Inferior parietal cortex (tissue), 1 donor: ENCODE measurements around the gene SLC22A2.
"Not testable (repeated sequence)": the region's sequence is repeated elsewhere in the genome, so short reads cannot be mapped to it uniquely, and the experiment has no call there.

Experiments used
- DNase-seq: peaks from one replicate; pipeline ENCODE4 v3.0.0-alpha.2; 2016; ENCODE audit errors: extremely low spot score

SLC22A2 gene

DNA sequence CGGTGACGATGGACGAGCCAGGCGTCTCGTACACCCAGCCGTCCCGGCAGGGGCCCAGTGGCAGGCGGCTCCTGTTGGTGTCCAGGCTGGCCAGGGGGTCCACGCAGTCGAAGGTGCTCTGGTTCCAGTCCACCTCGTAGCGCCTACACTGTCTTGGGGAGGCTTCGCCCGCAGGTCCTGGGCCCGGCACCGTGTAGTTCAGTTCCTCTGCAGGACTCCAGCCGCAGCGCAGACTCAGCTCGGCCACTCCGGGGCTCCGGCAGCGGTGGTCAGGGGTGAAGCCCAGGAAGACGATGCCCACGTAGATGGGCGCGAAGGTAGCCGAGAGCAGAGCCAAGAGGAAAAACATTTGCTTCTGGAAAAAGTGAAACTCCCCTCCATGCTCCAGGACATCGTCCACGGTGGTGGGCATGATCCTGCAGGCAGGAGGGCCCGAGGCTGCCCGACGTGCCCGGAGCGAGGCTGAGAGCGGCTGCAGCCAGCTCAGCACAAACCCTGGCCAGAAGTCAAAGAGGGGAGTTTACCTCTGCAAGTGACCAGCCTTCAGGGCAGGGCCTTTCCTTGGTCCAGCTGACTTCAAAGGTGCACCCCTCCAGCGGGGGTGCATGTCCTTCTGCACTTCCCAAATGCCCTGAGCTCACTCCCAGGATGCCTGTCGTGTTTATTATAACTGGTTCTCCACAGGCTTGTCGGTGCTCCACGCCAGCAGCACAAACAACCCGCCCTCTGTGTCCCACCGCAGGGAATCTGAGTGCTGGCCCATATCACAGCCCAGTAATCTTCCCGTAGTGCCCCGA is at the start of gene SLC22A2:
SLC22A2 (minus strand) TSS at position 476 of the 797 bp plus-strand sequence; CDS start at position 412, 64 bp downstream.
- no peak for DNase-seq

- DNase-seq = peak; percentile 18
Measured at GRCh38 chr6:160305926-160306713, 47.5 kb upstream of the SLC22A2 start.

GRCh38 chr6:160303806-160304205 is 45.2 kb upstream of the SLC22A2 start:
- DNase-seq = no peak

GRCh38 chr6:160302431-160303082 is 43.9 kb upstream of the SLC22A2 start:
- DNase-seq = not testable (repeated sequence)

DNA sequence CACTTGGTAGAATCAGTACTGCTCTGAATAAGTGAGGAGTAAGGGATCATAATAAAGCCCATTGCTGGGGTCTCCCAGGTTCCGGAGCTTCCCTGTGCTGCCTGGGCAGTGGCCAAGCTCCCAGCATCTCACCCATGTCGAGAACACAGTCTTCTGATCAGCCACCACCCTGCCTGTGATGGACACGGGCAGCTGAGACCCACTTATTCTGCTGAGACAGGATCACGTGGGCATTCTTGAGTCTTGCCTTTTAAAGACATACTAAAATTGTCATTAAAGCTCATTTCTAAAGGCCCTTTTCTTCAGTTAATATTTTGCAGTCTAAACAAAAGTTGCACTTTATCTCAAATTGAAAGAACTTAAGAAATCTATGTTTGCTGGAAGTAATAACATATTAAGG is 42.7 kb upstream of the SLC22A2 start:
- no peak for DNase-seq

DNA sequence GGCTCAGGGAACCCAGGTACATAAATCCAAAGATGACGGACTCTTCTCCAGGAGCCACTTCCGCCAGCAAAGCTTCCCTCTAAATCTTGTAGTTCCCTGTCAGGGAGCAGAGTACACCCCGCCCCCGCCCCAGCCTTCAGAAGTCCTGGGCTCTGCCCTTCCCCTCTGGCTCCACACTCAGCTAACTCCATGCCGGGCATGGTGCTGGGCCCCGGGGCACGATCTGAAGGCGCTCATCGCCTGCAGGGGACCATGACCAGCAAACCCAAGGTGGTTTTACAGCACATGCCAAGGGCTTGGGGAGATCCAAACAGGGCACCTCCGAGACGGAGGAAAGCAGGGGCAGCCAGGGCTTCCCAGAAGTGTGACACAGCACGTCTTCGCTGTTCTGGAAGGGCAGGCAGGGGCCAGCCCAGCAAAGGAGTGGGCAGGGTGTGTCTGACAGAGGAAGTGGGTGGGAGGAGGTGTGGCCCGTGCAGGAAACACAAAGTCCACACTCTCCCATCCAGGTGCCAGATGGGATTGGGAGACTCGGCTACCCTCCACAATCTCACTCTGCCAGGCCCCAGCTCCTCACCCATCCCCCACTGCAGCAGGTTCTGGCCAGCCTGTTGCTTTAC is 41.6 kb upstream of the SLC22A2 start:
- DNase-seq = no peak

DNA sequence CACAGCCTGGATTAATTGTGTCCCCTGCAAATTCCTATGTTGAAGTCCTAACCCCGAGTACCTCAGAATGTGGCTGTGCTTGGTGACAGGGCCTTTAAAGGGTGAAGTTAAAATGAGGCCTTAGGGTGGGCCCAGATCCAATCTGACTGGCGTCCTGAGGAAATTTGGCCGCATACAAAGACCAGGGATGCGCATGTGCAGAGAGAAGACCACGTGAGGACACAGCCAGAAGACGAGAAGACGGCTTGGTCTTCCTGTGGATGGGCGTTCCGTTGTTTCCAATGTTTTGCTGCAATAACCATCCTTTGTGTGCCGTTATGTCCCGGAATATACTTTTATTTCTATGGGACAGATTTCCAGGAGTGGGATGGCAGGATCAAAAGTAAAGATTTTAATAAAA is 40.9 kb upstream of the SLC22A2 start:
- no peak for DNase-seq

DNA sequence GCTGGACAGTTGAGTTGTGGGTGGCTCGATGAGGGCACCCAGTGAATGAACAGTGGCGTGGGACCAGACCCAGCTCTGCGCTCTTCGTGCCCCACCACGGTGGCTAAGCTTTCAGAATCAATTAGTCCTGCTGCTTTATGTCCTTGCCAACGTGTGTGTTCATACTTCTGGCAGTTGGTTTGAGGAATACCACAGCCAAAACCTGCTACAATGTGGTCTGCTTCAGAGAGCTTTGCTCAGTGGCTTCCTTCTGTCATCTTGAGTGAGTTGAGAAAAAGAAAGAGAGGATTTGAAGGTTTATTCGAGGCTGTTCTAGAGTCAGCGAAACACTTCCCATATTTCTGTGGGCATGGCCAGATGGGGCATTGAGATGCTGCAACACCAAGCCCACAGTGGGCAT is 39.5 kb upstream of the SLC22A2 start:
- DNase-seq = no peak

- DNase-seq = no peak
Measured at GRCh38 chr6:160297310-160297709, 38.7 kb upstream of the SLC22A2 start.

DNA sequence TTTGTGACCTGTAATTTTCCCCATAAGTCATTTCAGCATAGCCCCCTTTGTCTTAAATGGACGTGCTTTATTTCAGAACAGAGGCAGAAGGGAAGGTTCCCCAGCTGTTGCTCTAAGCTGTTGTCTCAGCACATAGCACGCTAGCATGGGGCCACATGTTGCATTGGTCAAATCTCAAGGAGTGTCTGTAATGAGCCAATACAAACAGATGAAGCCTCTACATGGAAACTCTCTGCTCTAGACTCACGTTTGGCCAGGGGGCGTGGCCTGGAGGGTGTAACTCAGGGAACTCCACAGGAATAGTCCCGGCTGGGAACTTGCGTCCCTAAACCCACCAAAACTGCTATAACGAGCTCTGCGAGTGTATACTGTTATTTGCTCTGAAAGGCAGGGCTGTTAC is 35.2 kb upstream of the SLC22A2 start:
- no peak for DNase-seq

DNA sequence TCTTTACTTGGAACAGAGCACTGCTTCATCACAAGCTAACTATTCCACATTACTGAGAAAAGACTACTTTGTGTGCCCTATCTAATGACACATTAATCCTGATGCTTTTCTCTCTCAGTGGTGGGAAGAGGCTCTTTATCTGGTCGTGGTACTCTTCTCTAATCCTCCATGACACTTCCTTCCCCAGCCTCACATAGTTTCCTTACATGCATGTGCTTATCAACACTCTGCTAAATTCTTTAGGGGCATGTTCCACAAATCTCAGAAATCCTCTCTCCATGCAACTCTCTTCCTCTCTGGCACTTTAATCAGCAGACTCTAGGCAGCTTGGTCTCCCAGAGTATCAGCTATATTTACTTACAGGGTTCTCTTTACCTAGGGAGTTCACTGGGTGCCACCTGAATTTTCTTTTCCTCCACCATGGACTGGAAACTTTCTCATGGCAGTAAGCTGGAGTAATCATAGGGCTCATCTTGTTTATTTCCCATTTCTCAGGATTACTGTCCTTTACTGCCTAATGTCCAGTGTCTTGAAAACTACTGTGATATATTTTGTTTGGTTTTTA is 27.0 kb upstream of the SLC22A2 start:
- DNase-seq = no peak

DNA sequence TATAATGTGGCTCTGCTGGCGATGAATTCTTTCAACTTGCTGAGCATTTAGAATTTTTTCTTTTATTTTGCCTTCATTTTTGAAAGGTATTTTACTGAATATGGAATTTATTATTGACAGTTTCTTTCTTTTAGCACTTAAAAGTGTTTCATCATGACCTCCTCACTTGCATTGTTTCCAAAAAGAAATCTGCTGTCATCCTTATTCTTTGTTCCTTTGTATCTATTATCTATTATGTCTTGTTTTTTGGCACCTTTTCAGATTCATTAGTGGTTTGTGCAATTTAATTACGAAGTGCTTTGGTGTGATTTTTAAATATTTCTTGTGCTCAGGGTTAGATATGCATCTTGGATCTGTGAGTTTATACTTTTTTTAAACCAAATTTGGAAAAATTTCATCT is 26.0 kb upstream of the SLC22A2 start:
- DNase-seq = no peak

DNA sequence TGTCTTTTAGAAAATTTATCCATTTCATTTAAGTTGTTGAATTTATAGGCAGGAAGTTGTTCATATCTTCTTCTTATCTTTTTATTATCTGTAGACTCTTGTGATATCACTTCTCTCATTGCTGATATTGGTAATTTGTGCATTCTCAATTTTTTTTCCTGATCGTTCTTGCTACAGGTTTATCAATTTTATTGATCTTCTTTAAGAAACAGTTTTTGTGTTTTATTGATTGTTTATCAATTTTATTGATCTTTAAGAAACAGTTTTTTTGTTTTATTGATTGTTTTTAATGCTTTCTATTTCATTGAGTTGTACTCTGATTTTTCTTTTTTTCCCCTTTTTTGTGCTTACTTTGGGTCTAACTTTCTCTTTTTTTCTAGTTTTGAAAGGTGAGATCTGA is 23.8 kb upstream of the SLC22A2 start:
- no peak for DNase-seq

GRCh38 chr6:160279850-160280249 is 21.2 kb upstream of the SLC22A2 start:
- no peak for DNase-seq

DNA sequence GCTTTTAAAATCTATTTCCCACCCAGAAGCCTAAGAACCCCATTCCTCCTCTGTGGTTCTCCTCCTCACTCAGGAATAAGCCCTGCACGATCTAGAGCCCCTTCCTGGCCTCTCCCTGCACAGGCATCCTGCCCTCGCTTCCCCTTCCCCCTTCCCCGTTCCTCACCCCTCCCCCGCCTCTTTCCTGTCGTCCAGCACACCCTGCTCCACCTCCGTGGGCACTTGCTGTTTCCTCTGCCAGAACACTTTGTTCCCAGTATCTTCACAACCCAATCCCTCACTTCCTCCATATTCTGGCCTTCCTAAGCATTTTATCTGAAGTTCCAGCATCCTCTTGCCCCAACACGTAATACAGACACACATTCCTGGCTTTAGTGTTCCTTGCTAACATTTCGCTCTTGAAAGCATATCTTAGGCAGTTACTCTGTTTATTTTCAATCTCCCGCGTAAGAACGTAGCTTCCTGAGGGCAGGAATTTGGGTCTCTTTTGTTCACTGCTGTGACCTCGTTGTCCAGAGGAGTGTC is 20.2 kb upstream of the SLC22A2 start:
- no peak for DNase-seq

DNA sequence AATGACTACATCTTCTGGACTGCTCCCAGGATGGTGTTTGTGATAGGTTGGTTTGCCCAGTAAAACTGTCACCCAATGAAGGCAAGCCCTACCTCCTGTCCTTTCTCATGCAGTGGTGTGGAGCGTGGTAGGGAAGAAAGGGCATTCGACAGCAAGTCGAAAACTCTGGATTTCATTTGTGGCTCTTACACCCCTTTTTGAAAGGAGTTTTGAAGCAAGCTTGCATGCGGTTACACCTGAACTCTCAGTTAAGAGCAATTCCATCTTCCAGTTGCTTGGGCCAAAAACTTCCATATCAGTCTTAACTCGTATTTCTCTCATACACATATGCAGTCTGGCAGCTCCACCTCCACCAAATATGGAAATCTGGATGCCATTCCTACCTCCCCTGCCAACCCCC is 19.7 kb upstream of the SLC22A2 start:
- DNase-seq = no peak

- no peak for DNase-seq
Measured at GRCh38 chr6:160277546-160277945, 18.9 kb upstream of the SLC22A2 start.

DNA sequence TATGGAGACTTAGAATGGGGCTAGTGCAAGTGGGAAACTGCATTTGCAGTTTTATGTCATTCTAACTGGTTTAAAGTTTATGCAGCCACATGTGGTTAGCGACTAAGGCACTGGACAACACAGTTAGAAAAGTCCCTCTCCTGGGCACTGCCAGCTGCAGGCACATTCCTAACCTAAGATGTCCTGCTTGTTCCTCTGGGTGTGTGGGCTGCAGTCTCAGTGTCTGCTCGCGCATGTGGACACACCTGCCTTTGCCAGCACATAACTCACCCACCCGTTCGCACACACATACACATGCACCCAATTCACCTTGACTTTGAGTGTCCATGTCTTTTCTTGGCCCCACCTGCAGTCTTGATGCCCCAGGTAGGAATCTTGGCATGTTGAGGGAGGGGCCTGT is 18.5 kb upstream of the SLC22A2 start:
- DNase-seq = no peak

GRCh38 chr6:160276126-160276525 is 17.5 kb upstream of the SLC22A2 start:
- no peak for DNase-seq

GRCh38 chr6:160275511-160276003 is 16.9 kb upstream of the SLC22A2 start:
- DNase-seq = no peak

DNA sequence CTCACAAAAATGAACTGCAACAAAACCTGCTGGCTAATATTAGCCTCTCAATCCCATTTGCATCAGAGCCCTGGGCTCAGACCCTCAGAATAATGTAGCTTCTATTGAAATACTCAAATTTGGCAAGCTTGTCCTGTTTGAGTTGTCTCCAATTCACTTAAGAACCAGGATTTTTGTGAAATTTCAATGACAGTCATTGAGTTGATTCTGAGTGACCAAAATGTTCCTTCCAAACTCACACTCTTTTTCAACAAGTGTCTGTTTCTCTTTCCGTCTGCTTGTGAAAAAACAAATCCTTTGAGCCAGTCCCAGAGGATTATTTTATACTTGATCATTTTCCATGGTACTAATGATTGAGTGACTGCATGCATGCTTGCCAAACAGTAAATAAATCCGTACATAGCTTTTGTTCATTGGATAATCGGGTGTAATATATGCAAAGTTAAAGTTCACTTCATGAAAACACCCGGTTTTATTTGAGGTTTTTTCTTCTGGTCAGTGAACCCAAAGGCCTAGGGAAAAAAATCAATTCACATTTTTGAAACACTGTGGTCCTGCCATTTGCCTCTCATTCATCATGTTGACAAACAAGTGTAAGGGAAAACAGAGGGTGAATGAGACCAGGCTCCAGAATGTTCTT is 16.4 kb upstream of the SLC22A2 start:
- DNase-seq = peak; percentile 32
